MM.1S (cell line): Measurements from ENCODE around the gene RP2.

ENCODE experiments used
- DNase-seq: peaks from one replicate; pipeline ENCODE4 v3.0.0-alpha.2; 2015
- H2AFZ ChIP-seq: fragments of 300-600 bp; sonication (generic); 2 replicates; pipeline ENCODE4 v1.6.0; 2016; ENCODE audit warnings: antibody characterized with exemption, low read length
- H3F3A ChIP-seq: fragments of 300-600 bp; sonication (generic); 2 replicates; pipeline ENCODE4 v1.6.1; 2016; ENCODE audit warnings: mild to moderate bottlenecking, antibody characterized with exemption, low read length, moderate library complexity, mixed read lengths; ENCODE audit not compliant: insufficient read depth
- H3K27ac ChIP-seq: fragments of 300-600 bp; sonication (generic); 2 replicates; pipeline ENCODE4 v1.5.1; 2016; ENCODE audit warnings: mild to moderate bottlenecking, low read length
- H3K27me3 ChIP-seq: fragments of 300-600 bp; sonication (generic); replicated peaks from 2 replicates; pipeline ENCODE4 v1.6.0; 2016; ENCODE audit warnings: low read length; ENCODE audit not compliant: insufficient read depth
- H3K36me3 ChIP-seq: fragments of 300-600 bp; sonication (generic); replicated peaks from 2 replicates; pipeline ENCODE4 v1.6.1; 2016; ENCODE audit warnings: mild to moderate bottlenecking, low read length, mixed read lengths; ENCODE audit not compliant: insufficient read depth
- H3K4me1 ChIP-seq: fragments of 300-600 bp; sonication (generic); 2 replicates; pipeline ENCODE4 v1.6.1; 2016; ENCODE audit warnings: low read length, mixed read lengths
- H3K4me2 ChIP-seq: fragments of 300-600 bp; sonication (generic); 2 replicates; pipeline ENCODE4 v1.6.0; 2016; ENCODE audit warnings: low read depth, low read length
- H3K4me3 ChIP-seq: fragments of 300-600 bp; sonication (generic); 2 replicates; pipeline ENCODE4 v1.5.1; 2016; ENCODE audit warnings: low read length, mixed read lengths
- H3K79me2 ChIP-seq: fragments of 300-600 bp; sonication (generic); 2 replicates; pipeline ENCODE4 v1.6.1; 2016; ENCODE audit warnings: mixed run types, low read length, mixed read lengths
- H3K9ac ChIP-seq: fragments of 300-600 bp; sonication (generic); 2 replicates; pipeline ENCODE4 v1.6.1; 2016; ENCODE audit warnings: low read length, mixed read lengths
- H3K9me2 ChIP-seq: fragments of 300-600 bp; sonication (generic); replicated peaks from 2 replicates; pipeline ENCODE4 v1.6.1; 2016; ENCODE audit warnings: mild to moderate bottlenecking, low read length, mixed read lengths; ENCODE audit not compliant: insufficient read depth
- H3K9me3 ChIP-seq: fragments of 300-600 bp; sonication (generic); replicated peaks from 2 replicates; pipeline ENCODE4 v1.6.1; 2016; ENCODE audit warnings: mild to moderate bottlenecking, low read length, mixed read lengths; ENCODE audit not compliant: insufficient read depth
- H4K20me1 ChIP-seq: fragments of 300-600 bp; sonication (generic); 2 replicates; pipeline ENCODE4 v1.6.1; 2016; ENCODE audit warnings: mild to moderate bottlenecking, low read length, moderate library complexity, mixed read lengths; ENCODE audit not compliant: insufficient read depth
- EZH2 ChIP-seq: fragments of 300-600 bp; sonication (generic); optimal IDR thresholded peaks from 2 replicates; pipeline ENCODE3; 2017; ENCODE audit warnings: low read depth, mild to moderate bottlenecking, antibody characterized with exemption, low read length, mixed read lengths
- EZH2phosphoT487 ChIP-seq: fragments of 300-600 bp; sonication (generic); IDR thresholded peaks from 2 replicates; pipeline ENCODE4 v1.6.1; 2018; ENCODE audit warnings: antibody characterized with exemption, low read length
- TF ChIP-seq, protein P1 (sequence below): fragments of 300-600 bp; sonication (generic); IDR thresholded peaks from 2 replicates; pipeline ENCODE4 v1.5.1; 2016; ENCODE audit warnings: antibody characterized with exemption, low read length, mixed read lengths

The RP2 gene

DNA sequence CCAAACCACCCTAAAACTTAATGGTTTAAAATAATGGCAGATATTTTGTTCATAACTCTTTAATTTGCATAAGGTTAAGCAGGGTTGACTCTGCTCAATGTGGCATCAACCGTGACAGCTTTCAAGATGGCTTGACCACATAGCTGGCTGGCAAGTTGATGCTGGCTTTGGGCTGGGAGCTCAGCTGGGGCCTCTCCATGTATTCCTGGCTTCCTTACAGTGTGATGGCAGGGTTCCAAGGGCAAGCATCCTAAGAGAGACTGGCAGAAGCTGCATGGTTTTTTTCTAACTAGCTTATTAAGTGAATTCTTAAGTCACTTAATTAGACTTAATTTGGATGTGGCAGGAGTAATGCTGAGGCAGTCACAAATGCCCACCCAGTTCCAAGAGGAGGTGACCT, 4.5 kb downstream of the RP2 start:
- Histone ChIP-seq H3K4me3 (no peak overlapping the region), H3K27ac (no peak overlapping the region), H3K9ac (no peak overlapping the region), H3K9me2 (no peaks in the 10 kb centered on the region), H2AFZ (no peak overlapping the region), H3F3A (peaks cover 10% of the 10 kb centered on the region), H3K4me2 (no peak overlapping the region), H3K79me2 (peaks cover 70% of the 10 kb centered on the region), H3K9me3 (no peaks in the 10 kb centered on the region), H3K4me1 (no peaks in the 10 kb centered on the region), H4K20me1 (no peaks in the 10 kb centered on the region), H3K36me3 (no peaks in the 10 kb centered on the region), H3K27me3 (no peaks in the 10 kb centered on the region)
- DNase-seq, result no peak
- TF ChIP-seq EZH2phosphoT487, result no peak
- TF ChIP-seq, protein P1, sequence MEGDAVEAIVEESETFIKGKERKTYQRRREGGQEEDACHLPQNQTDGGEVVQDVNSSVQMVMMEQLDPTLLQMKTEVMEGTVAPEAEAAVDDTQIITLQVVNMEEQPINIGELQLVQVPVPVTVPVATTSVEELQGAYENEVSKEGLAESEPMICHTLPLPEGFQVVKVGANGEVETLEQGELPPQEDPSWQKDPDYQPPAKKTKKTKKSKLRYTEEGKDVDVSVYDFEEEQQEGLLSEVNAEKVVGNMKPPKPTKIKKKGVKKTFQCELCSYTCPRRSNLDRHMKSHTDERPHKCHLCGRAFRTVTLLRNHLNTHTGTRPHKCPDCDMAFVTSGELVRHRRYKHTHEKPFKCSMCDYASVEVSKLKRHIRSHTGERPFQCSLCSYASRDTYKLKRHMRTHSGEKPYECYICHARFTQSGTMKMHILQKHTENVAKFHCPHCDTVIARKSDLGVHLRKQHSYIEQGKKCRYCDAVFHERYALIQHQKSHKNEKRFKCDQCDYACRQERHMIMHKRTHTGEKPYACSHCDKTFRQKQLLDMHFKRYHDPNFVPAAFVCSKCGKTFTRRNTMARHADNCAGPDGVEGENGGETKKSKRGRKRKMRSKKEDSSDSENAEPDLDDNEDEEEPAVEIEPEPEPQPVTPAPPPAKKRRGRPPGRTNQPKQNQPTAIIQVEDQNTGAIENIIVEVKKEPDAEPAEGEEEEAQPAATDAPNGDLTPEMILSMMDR, result no peak

DNA sequence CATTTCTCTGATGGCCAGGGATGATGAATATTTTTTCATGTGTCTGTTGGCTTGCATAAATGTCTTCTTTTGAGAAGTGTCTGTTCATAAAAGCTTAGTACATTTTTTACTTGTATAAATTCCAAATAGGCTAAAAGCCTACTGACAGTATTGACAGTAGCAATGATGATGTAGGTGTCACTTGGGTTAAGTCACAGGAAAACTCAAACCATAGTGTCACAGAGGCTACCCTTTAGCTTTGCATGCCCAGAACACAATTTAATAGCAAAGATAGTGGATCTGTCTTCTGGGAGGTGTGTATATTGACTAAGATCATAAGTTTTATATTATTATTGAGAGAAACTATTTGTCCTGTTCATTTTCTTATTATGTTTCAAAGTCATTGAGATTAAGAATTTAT, 8.1 kb downstream of the RP2 start:
- Histone ChIP-seq H3K9ac (no peak overlapping the region), H3K36me3 (no peaks in the 10 kb centered on the region), H3K79me2 (peaks cover 64% of the 10 kb centered on the region), H3K4me2 (no peak overlapping the region), H3F3A (no peaks in the 10 kb centered on the region), H3K27ac (no peak overlapping the region), H3K9me2 (no peaks in the 10 kb centered on the region), H3K4me3 (no peak overlapping the region), H3K4me1 (no peaks in the 10 kb centered on the region), H2AFZ (no peak overlapping the region), H3K27me3 (no peaks in the 10 kb centered on the region), H4K20me1 (no peaks in the 10 kb centered on the region), H3K9me3 (no peaks in the 10 kb centered on the region)
- TF ChIP-seq, protein P1, result no peak
- no peak for TF ChIP-seq EZH2phosphoT487
- no peak for TF ChIP-seq EZH2
- DNase-seq, result no peak

DNA sequence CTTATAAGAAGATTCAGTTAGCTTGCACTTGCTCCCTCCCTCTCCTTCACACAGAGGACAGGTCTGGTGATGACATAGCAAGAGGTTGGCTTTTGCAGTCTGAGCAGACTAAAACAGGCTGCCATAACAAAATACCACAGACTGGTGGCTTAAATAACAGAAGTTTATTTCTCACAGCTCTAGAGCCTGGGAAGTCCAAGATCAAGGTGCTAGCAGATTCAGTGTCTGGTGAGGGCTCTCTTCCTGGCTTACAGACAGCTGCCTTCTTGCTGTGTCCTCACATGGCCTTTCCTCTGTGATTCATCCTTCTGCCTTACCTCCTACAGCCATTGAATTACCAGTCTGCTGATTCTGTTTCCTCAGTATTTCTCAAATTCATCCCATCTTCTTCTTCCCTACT, 13.1 kb downstream of the RP2 start:
- Histone ChIP-seq H3K36me3 (no peaks in the 10 kb centered on the region), H3K27ac (no peak overlapping the region), H4K20me1 (no peaks in the 10 kb centered on the region), H3K79me2 (peaks cover 42% of the 10 kb centered on the region), H3K9me3 (no peaks in the 10 kb centered on the region), H3K27me3 (no peaks in the 10 kb centered on the region), H3K4me3 (no peak overlapping the region), H3F3A (no peaks in the 10 kb centered on the region), H3K4me2 (no peak overlapping the region), H3K9ac (no peak overlapping the region), H2AFZ (no peak overlapping the region), H3K4me1 (no peaks in the 10 kb centered on the region), H3K9me2 (no peaks in the 10 kb centered on the region)
- DNase-seq, result no peak
- TF ChIP-seq, protein P1, result no peak
- TF ChIP-seq EZH2phosphoT487 (no peak), EZH2 (no peak)
